Measurements from ENCODE around the gene EPB41L3.

Gene EPB41L3

GRCh38 chr18:5451150-5451549 lies 92.6 kb downstream of the EPB41L3 start:
- TF ChIP-seq CTCF (IDR thresholded peaks at IDR 0.05), result no peak
- H3K4me1 ChIP-seq, result peaks cover 12% of the 10 kb centered on the region
- H3K27ac ChIP-seq, result no peak overlapping the region
- H3K9me3 ChIP-seq (ENCODE audit: control insufficient read depth, low read length), result no peaks in the 10 kb centered on the region
- peaks cover 30% of the 10 kb centered on the region for H3K79me2 ChIP-seq
- no peak overlapping the region for H3K4me3 ChIP-seq (ENCODE audit: low read depth, low read length)
- no peaks in the 10 kb centered on the region for H3K36me3 ChIP-seq (ENCODE audit: control insufficient read depth, insufficient read depth, low read length)
- no peak overlapping the region for H3K9ac ChIP-seq
- no peaks in the 10 kb centered on the region for H3K27me3 ChIP-seq (ENCODE audit: control insufficient read depth, insufficient read depth, low read length)
- no peak overlapping the region for H3K4me2 ChIP-seq (ENCODE audit: low read length)
- H2AFZ ChIP-seq, result no peak overlapping the region

GRCh38 chr18:5449858-5450509 lies 93.8 kb downstream of the EPB41L3 start:
- H3K27me3 ChIP-seq (ENCODE audit: control insufficient read depth, insufficient read depth, low read length), result no peaks in the 10 kb centered on the region

GRCh38 chr18:5447442-5447841 lies 96.4 kb downstream of the EPB41L3 start:
- Histone ChIP-seq H3K27ac (no peak overlapping the region), H2AFZ (no peak overlapping the region), H3K36me3 (ENCODE audit: control insufficient read depth, insufficient read depth, low read length) (no peaks in the 10 kb centered on the region), H3K27me3 (ENCODE audit: control insufficient read depth, insufficient read depth, low read length) (no peaks in the 10 kb centered on the region), H3K9ac (no peak overlapping the region), H3K4me3 (ENCODE audit: low read depth, low read length) (no peak overlapping the region), H3K4me2 (ENCODE audit: low read length) (no peak overlapping the region), H3K9me3 (ENCODE audit: control insufficient read depth, low read length) (no peaks in the 10 kb centered on the region), H3K79me2 (peaks cover 30% of the 10 kb centered on the region), H3K4me1 (peaks cover 19% of the 10 kb centered on the region)
- TF ChIP-seq CTCF (IDR thresholded peaks at IDR 0.05), result no peak

More at GRCh38 chr18:5449858-5450509, 93.8 kb downstream of the EPB41L3 start:
- no peak for TF ChIP-seq CTCF (IDR thresholded peaks at IDR 0.05)
- Histone ChIP-seq H3K36me3 (ENCODE audit: control insufficient read depth, insufficient read depth, low read length) (no peaks in the 10 kb centered on the region), H3K9ac (no peak overlapping the region), H3K4me1 (peaks cover 15% of the 10 kb centered on the region), H3K4me2 (ENCODE audit: low read length) (no peak overlapping the region), H3K9me3 (ENCODE audit: control insufficient read depth, low read length) (no peaks in the 10 kb centered on the region), H2AFZ (no peak overlapping the region), H3K4me3 (ENCODE audit: low read depth, low read length) (no peak overlapping the region), H3K27ac (no peak overlapping the region), H3K79me2 (peaks cover 30% of the 10 kb centered on the region)

- Histone ChIP-seq H3K9ac (no peak overlapping the region), H3K4me2 (ENCODE audit: low read length) (no peak overlapping the region), H3K27ac (peak overlapping the region; percentile 59), H3K9me3 (ENCODE audit: control insufficient read depth, low read length) (no peaks in the 10 kb centered on the region), H3K4me1 (peaks cover 11% of the 10 kb centered on the region), H3K79me2 (peaks cover 22% of the 10 kb centered on the region), H3K4me3 (ENCODE audit: low read depth, low read length) (no peak overlapping the region), H2AFZ (peak overlapping the region; percentile 0), H3K27me3 (ENCODE audit: control insufficient read depth, insufficient read depth, low read length) (no peaks in the 10 kb centered on the region), H3K36me3 (ENCODE audit: control insufficient read depth, insufficient read depth, low read length) (no peaks in the 10 kb centered on the region)
- no peak for TF ChIP-seq CTCF (IDR thresholded peaks at IDR 0.05)
Observed at GRCh38 chr18:5444847-5445246, 99.0 kb downstream of the EPB41L3 start.

GRCh38 chr18:5444269-5444668 lies 99.5 kb downstream of the EPB41L3 start:
- peak overlapping the region; percentile 59 for H3K27ac ChIP-seq
- H3K4me3 ChIP-seq (ENCODE audit: low read depth, low read length), result no peak overlapping the region

More at GRCh38 chr18:5444269-5444668, 99.5 kb downstream of the EPB41L3 start:
- TF ChIP-seq CTCF (IDR thresholded peaks at IDR 0.05), result no peak
- H3K9ac ChIP-seq, result no peak overlapping the region
- H3K9me3 ChIP-seq (ENCODE audit: control insufficient read depth, low read length), result no peaks in the 10 kb centered on the region
- H3K36me3 ChIP-seq (ENCODE audit: control insufficient read depth, insufficient read depth, low read length), result no peaks in the 10 kb centered on the region
- H3K4me1 ChIP-seq, result peaks cover 11% of the 10 kb centered on the region
- peaks cover 23% of the 10 kb centered on the region for H3K79me2 ChIP-seq
- H2AFZ ChIP-seq, result no peak overlapping the region
- no peak overlapping the region for H3K4me2 ChIP-seq (ENCODE audit: low read length)
- H3K27me3 ChIP-seq (ENCODE audit: control insufficient read depth, insufficient read depth, low read length), result no peaks in the 10 kb centered on the region
